HUDEP-2 (cell line): ENCODE measurements around the gene MED27.

ENCODE experiments used
- DNase-seq, 76 experiments: peaks; one replicate each; lab custom pipeline; 2025; ENCODE audit not compliant: unreplicated experiment in 76 of 76; lab: John Stamatoyannopoulos, UW

MED27 gene

GRCh38 chr9:132044176-132044875, 35.3 kb downstream of the MED27 start:
- no peak for DNase-seq

GRCh38 chr9:132043708-132044107, 36.0 kb downstream of the MED27 start:
- no peak for DNase-seq

GRCh38 chr9:132042324-132042723, 37.3 kb downstream of the MED27 start:
- no peak for DNase-seq

GRCh38 chr9:132041798-132042197, 37.9 kb downstream of the MED27 start:
- DNase-seq = no peak

- DNase-seq = no peak
Observed at GRCh38 chr9:132040808-132041207, 38.9 kb downstream of the MED27 start.

GRCh38 chr9:132040246-132040645, 39.4 kb downstream of the MED27 start:
- DNase-seq = no peak

- no peak for DNase-seq
Observed at GRCh38 chr9:132039284-132039683, 40.4 kb downstream of the MED27 start.

- DNase-seq = no peak
Observed at GRCh38 chr9:132037458-132037857, 42.2 kb downstream of the MED27 start.

- DNase-seq = no peak
Observed at GRCh38 chr9:132036521-132036920, 43.1 kb downstream of the MED27 start.

GRCh38 chr9:132035679-132036078, 44.0 kb downstream of the MED27 start:
- no peak for DNase-seq

GRCh38 chr9:132032238-132032950, 47.3 kb downstream of the MED27 start:
- DNase-seq = no peak

GRCh38 chr9:132031467-132032237, 48.0 kb downstream of the MED27 start:
- no peak for DNase-seq

GRCh38 chr9:132030626-132031325, 48.9 kb downstream of the MED27 start:
- DNase-seq = no peak

- DNase-seq = no peak
Observed at GRCh38 chr9:132027752-132028663, 51.7 kb downstream of the MED27 start.

- no peak for DNase-seq
Observed at GRCh38 chr9:132026932-132027585, 52.6 kb downstream of the MED27 start.

- no peak for DNase-seq
Observed at GRCh38 chr9:132025766-132026165, 53.9 kb downstream of the MED27 start.

GRCh38 chr9:132024589-132024988, 55.1 kb downstream of the MED27 start:
- no peak for DNase-seq

GRCh38 chr9:132023419-132024180, 56.1 kb downstream of the MED27 start:
- no peak for DNase-seq
